Bronchial epithelial cell (primary cell): Measurements from ENCODE around the gene TNC. TPM values are rescaled to one million over a fixed set of nuclear protein-coding genes. Genes with fewer than 3 reads are reported as not detected.

Source experiments
- DNase-seq: peaks from one replicate; pipeline ENCODE4 v3.0.0-alpha.2; 2010; ENCODE audit warnings: low read depth
- FAIRE-seq: peaks from 2 replicates; lab custom pipeline; 2011; peaks lifted over from hg19 to GRCh38; lab: Jason Lieb, UNC
- H3K27me3 ChIP-seq: 2 replicates; pipeline ENCODE4 v1.5.1; 2011; ENCODE audit warnings: low read length; ENCODE audit not compliant: control insufficient read depth, insufficient read depth
- H3K36me3 ChIP-seq: 2 replicates; pipeline ENCODE4 v1.5.1; 2011; ENCODE audit warnings: low read length; ENCODE audit not compliant: control insufficient read depth, insufficient read depth
- H3K4me3 ChIP-seq: 2 replicates; pipeline ENCODE4 v1.5.1; 2011; ENCODE audit warnings: mild to moderate bottlenecking, low read depth, low read length, control low read depth
- CTCF ChIP-seq: IDR thresholded peaks from 2 replicates; pipeline ENCODE4 v1.5.1; 2011; ENCODE audit warnings: mild to moderate bottlenecking, moderate library complexity, low read length, control low read depth, inconsistent platforms; ENCODE audit not compliant: insufficient read depth, severe bottlenecking
- total RNA-seq: library from RNA; depleted of rRNA; stranded (reverse); fragments of >200 nt; gene quantifications from 2 replicates; pipeline ENCODE4 v1.2.1, GENCODE V29; 2014

TNC gene
- total RNA-seq, 1 donor from 2014 or later = 124 TPM

- FAIRE-seq (no peak), DNase-seq (no peak)
- H3K4me3 ChIP-seq = no peak overlapping the region
- no peak for TF ChIP-seq CTCF
- H3K27me3 ChIP-seq = peaks cover 11% of the 10 kb centered on the region
- no peaks in the 10 kb centered on the region for H3K36me3 ChIP-seq
Measured at GRCh38 chr9:114994768-114995167, 123.2 kb downstream of the TNC start.

GRCh38 chr9:114991861-114992260 lies 126.1 kb downstream of the TNC start:
- Histone ChIP-seq H3K36me3 (no peaks in the 10 kb centered on the region), H3K4me3 (no peak overlapping the region), H3K27me3 (peaks cover 15% of the 10 kb centered on the region)
- no peak for TF ChIP-seq CTCF
- DNase-seq = no peak
- no peak for FAIRE-seq

- Histone ChIP-seq H3K4me3 (no peak overlapping the region), H3K27me3 (peaks cover 15% of the 10 kb centered on the region), H3K36me3 (no peaks in the 10 kb centered on the region)
- TF ChIP-seq CTCF = no peak
- DNase-seq (no peak), FAIRE-seq (no peak)
Measured at GRCh38 chr9:114990901-114991300, 127.1 kb downstream of the TNC start.

- Histone ChIP-seq H3K27me3 (peaks cover 12% of the 10 kb centered on the region), H3K4me3 (no peak overlapping the region), H3K36me3 (no peaks in the 10 kb centered on the region)
- FAIRE-seq = no peak
- no peak for TF ChIP-seq CTCF
- DNase-seq = no peak
Measured at GRCh38 chr9:114989600-114990410, 128.2 kb downstream of the TNC start.

- TF ChIP-seq CTCF = no peak
- Histone ChIP-seq H3K36me3 (no peaks in the 10 kb centered on the region), H3K4me3 (no peak overlapping the region), H3K27me3 (peaks cover 12% of the 10 kb centered on the region)
- FAIRE-seq (peak; percentile 36), DNase-seq (peak; percentile 68)
Measured at GRCh38 chr9:114988962-114989599, 128.9 kb downstream of the TNC start.
